NB4 (cell line): ENCODE data around the gene BRMS1L.
"Not testable (repeated sequence)": the region's sequence is repeated elsewhere in the genome, so short reads cannot be mapped to it uniquely, and the experiment has no call there.

ENCODE experiments used
- CTCF ChIP-seq: IDR thresholded peaks from one replicate; pipeline ENCODE4 v1.5.1; 2012; ENCODE audit warnings: low read depth, low read length
- MAX ChIP-seq: IDR thresholded peaks from 2 replicates; pipeline ENCODE4 v1.6.1; 2011; ENCODE audit warnings: low read depth, low read length
- MYC ChIP-seq: IDR thresholded peaks from 2 replicates; pipeline ENCODE4 v1.6.1; 2011; ENCODE audit warnings: low read depth, low read length
- POLR2A ChIP-seq: IDR thresholded peaks from 2 replicates; pipeline ENCODE4 v1.6.1; 2011; ENCODE audit warnings: mild to moderate bottlenecking; ENCODE audit not compliant: insufficient read length; ENCODE audit errors: extremely low read depth

GRCh38 chr14:35842245-35842644 lies 16.1 kb downstream of the BRMS1L start:
- TF ChIP-seq CTCF, MAX, POLR2A, MYC: not testable (repeated sequence)
